Keratinocyte (primary cell): Measurements from ENCODE around the gene HOXA7. TPM values are rescaled to one million over a fixed set of nuclear protein-coding genes. Genes with fewer than 3 reads are reported as not detected.
A peak's percentile ranks its signal among the peaks of the same experiment; 100 is the strongest.

Experiments
- DNase-seq: peaks from one replicate; pipeline ENCODE4 v3.0.0-alpha.2; 2011; ENCODE audit warnings: low read depth, missing footprints, low spot score
- FAIRE-seq: peaks from 2 replicates; lab custom pipeline; 2011; peaks lifted over from hg19 to GRCh38; lab: Jason Lieb, UNC
- H2AFZ ChIP-seq: 2 replicates; pipeline ENCODE4 v1.6.0; 2012; ENCODE audit warnings: low read length, control low read depth, inconsistent platforms; ENCODE audit not compliant: control insufficient read depth
- H3K27ac ChIP-seq: 2 replicates; pipeline ENCODE4 v1.5.1; 2011; ENCODE audit warnings: low read length; ENCODE audit not compliant: control insufficient read depth, insufficient read depth
- H3K27me3 ChIP-seq: 3 replicates; pipeline ENCODE4 v1.6.0; 2011; ENCODE audit warnings: low read length; ENCODE audit not compliant: control insufficient read depth, insufficient read depth; ENCODE audit errors: extremely low read depth
- H3K36me3 ChIP-seq, 2 experiments: 2 replicates in 1 of 2; 3 replicates in 1 of 2; pipeline ENCODE4 v1.5.1; 2011; ENCODE audit warnings: low read length in 2 of 2, mild to moderate bottlenecking in 1 of 2; ENCODE audit not compliant: control insufficient read depth in 2 of 2, insufficient read depth in 2 of 2; ENCODE audit errors: extremely low read depth in 1 of 2
- H3K4me1 ChIP-seq: 3 replicates; pipeline ENCODE4 v1.5.1; 2011; ENCODE audit warnings: low read length; ENCODE audit not compliant: control insufficient read depth, insufficient read depth; ENCODE audit errors: extremely low read depth
- H3K4me2 ChIP-seq: 3 replicates; pipeline ENCODE4 v1.6.0; 2011; ENCODE audit warnings: low read depth, low read length; ENCODE audit not compliant: control insufficient read depth, insufficient read depth; ENCODE audit errors: extremely low read depth
- H3K4me3 ChIP-seq, 3 experiments: fragments of 200-600 bp in 1 of 3; sonication (generic) in 1 of 3; 2 replicates in 2 of 3; 3 replicates in 1 of 3; pipeline ENCODE4 v1.5.1; 2011 to 2016; ENCODE audit warnings: low read length in 3 of 3, mild to moderate bottlenecking in 3 of 3, control low read depth in 2 of 3, inconsistent platforms in 1 of 3, low read depth in 1 of 3, mixed read lengths in 1 of 3, mixed run types in 1 of 3, moderate library complexity in 1 of 3; ENCODE audit not compliant: control insufficient read depth in 2 of 3, insufficient read depth in 2 of 3; ENCODE audit errors: extremely low read depth in 1 of 3
- H3K79me2 ChIP-seq: 2 replicates; pipeline ENCODE4 v1.6.0; 2012; ENCODE audit warnings: low read length; ENCODE audit not compliant: control insufficient read depth, insufficient read depth
- H3K9ac ChIP-seq: 3 replicates; pipeline ENCODE4 v1.6.0; 2011; ENCODE audit warnings: low read length; ENCODE audit not compliant: control insufficient read depth, insufficient read depth; ENCODE audit errors: extremely low read depth
- H3K9me1 ChIP-seq: 3 replicates; pipeline ENCODE4 v1.6.0; 2011; ENCODE audit warnings: low read length; ENCODE audit not compliant: control insufficient read depth, insufficient read depth; ENCODE audit errors: extremely low read depth
- H3K9me3 ChIP-seq: 2 replicates; pipeline ENCODE4 v1.5.1; 2012; ENCODE audit warnings: low read depth, low read length; ENCODE audit not compliant: control insufficient read depth
- H4K20me1 ChIP-seq: 3 replicates; pipeline ENCODE4 v1.6.0; 2011; ENCODE audit warnings: low read length; ENCODE audit not compliant: control insufficient read depth, insufficient read depth; ENCODE audit errors: extremely low read depth
- EZH2 ChIP-seq: IDR thresholded peaks from one replicate; pipeline ENCODE4 v1.6.1; 2012; ENCODE audit warnings: inconsistent platforms, mild to moderate bottlenecking, low read length, moderate library complexity
- dilution Hi-C: fragments of 300-500 bp; cut with MboI; formaldehyde crosslinking; loops from one replicate; pipeline ENCODE4 v1.7.0; 2020; ENCODE audit warnings: low sequenced_read_pairs; ENCODE audit not compliant: extremely low pct_ligation_motif_present
- polyA plus RNA-seq, 5 experiments: library from polyadenylated mRNA; depleted of rRNA in 3 of 5; stranded (reverse) in 3 of 5; stranded (forward) in 1 of 5; unstranded in 1 of 5; fragments of >200 nt; gene quantifications; 1 replicate in 1 of 5; 2 replicates in 3 of 5; 3 replicates in 1 of 5; pipeline versions ENCODE4 v1.2.1 to v1.2.3, GENCODE V29; 2011 to 2012; ENCODE audit warnings: missing spikeins in 2 of 5, low read depth in 1 of 5, low replicate concordance in 1 of 5
- TF ChIP-seq, protein P1 (sequence below), 3 experiments: IDR thresholded peaks in 1 of 3; conservative IDR thresholded peaks in 1 of 3; optimal IDR thresholded peaks in 1 of 3; 2 replicates in 2 of 3; 3 replicates in 1 of 3; pipeline versions ENCODE3 to v1.5.1; 2011; ENCODE audit warnings: low read length in 3 of 3, mild to moderate bottlenecking in 3 of 3, moderate library complexity in 2 of 3, control low read depth in 1 of 3, inconsistent platforms in 1 of 3; ENCODE audit not compliant: insufficient read depth in 2 of 3; ENCODE audit errors: extremely low read depth in 1 of 3

The HOXA7 gene
- polyA plus RNA-seq, 1 donor (not counting 4 experiments of a cell fraction or from before 2014, with no cell fraction given), result 8.1 TPM

- DNase-seq (no peak), FAIRE-seq (no peak)
- H2AFZ ChIP-seq, result no peak overlapping the region
- no peaks in the 10 kb centered on the region for H3K27me3 ChIP-seq
- H3K9ac ChIP-seq, result peak overlapping the region; percentile 71
- H3K4me2 ChIP-seq, result peak overlapping the region; percentile 76
- peak overlapping the region; percentile 55 for H3K27ac ChIP-seq
- no peaks in the 10 kb centered on the region for H3K36me3 ChIP-seq
- H3K79me2 ChIP-seq, result peaks cover 21% of the 10 kb centered on the region
- peak overlapping the region in 1 of 3 experiments; percentile 20 for H3K4me3 ChIP-seq
- H3K9me1 ChIP-seq, result no peaks in the 10 kb centered on the region
- H3K4me1 ChIP-seq, result peaks cover 39% of the 10 kb centered on the region
- dilution Hi-C loops, result no loop called here
- no peaks in the 10 kb centered on the region for H4K20me1 ChIP-seq
- H3K9me3 ChIP-seq, result no peaks in the 10 kb centered on the region
- TF ChIP-seq EZH2, result no peak
- TF ChIP-seq, protein P1, sequence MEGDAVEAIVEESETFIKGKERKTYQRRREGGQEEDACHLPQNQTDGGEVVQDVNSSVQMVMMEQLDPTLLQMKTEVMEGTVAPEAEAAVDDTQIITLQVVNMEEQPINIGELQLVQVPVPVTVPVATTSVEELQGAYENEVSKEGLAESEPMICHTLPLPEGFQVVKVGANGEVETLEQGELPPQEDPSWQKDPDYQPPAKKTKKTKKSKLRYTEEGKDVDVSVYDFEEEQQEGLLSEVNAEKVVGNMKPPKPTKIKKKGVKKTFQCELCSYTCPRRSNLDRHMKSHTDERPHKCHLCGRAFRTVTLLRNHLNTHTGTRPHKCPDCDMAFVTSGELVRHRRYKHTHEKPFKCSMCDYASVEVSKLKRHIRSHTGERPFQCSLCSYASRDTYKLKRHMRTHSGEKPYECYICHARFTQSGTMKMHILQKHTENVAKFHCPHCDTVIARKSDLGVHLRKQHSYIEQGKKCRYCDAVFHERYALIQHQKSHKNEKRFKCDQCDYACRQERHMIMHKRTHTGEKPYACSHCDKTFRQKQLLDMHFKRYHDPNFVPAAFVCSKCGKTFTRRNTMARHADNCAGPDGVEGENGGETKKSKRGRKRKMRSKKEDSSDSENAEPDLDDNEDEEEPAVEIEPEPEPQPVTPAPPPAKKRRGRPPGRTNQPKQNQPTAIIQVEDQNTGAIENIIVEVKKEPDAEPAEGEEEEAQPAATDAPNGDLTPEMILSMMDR (optimal IDR thresholded peaks at IDR 0.05 in 1 of 3, IDR thresholded peaks at IDR 0.05 in 1 of 3, conservative IDR thresholded peaks at IDR 0.05 in 1 of 3; ENCODE audit: extremely low read depth in 1 of 3, insufficient read depth in 2 of 3, low read length in 3 of 3), result no peak
Observed at GRCh38 chr7:27107391-27108381, 48.8 kb downstream of the HOXA7 start.

GRCh38 chr7:27106901-27107240 is 49.6 kb downstream of the HOXA7 start:
- H2AFZ ChIP-seq, result no peak overlapping the region
- peak overlapping the region; percentile 59 for H3K27ac ChIP-seq
- DNase-seq (no peak), FAIRE-seq (no peak)
- dilution Hi-C loops, result no loop called here
- H3K9ac ChIP-seq, result peak overlapping the region; percentile 67
- peak overlapping the region in 2 of 3 experiments; percentile 39 to 46 for H3K4me3 ChIP-seq
- no peaks in the 10 kb centered on the region for H3K36me3 ChIP-seq
- TF ChIP-seq, protein P1 (optimal IDR thresholded peaks at IDR 0.05 in 1 of 3, IDR thresholded peaks at IDR 0.05 in 1 of 3, conservative IDR thresholded peaks at IDR 0.05 in 1 of 3; ENCODE audit: extremely low read depth in 1 of 3, insufficient read depth in 2 of 3, low read length in 3 of 3), result no peak
- no peak for TF ChIP-seq EZH2
- H3K9me3 ChIP-seq, result no peaks in the 10 kb centered on the region
- H3K9me1 ChIP-seq, result no peaks in the 10 kb centered on the region
- H4K20me1 ChIP-seq, result no peaks in the 10 kb centered on the region
- H3K4me1 ChIP-seq, result peaks cover 38% of the 10 kb centered on the region
- no peaks in the 10 kb centered on the region for H3K27me3 ChIP-seq
- peaks cover 16% of the 10 kb centered on the region for H3K79me2 ChIP-seq
- H3K4me2 ChIP-seq, result peak overlapping the region; percentile 76
